ENCODE results near the gene CNTN4.

CNTN4 gene

DNA sequence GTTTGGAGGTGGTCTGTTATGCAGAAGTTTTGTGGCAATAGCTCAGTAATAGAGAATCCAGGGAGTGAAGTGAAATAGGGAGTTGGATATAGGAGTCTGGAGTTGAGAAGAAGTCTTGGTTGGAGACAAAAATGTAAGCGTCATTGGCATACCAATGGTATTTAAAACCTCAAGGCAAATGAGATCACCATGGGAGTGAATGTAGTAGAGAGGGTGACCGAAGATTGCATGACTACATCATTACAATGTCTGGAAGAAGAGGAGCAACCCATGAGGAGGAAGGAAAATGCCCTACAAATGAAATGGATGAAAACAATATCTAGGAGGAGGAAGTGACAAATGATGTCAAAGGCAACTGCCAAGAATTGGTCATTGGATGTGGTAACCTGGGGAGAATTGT is 54.4 kb downstream of the CNTN4 start:
- DNase-seq (ENCODE audit: low spot score), result no peak

GRCh38 chr3:2153547-2153946 is 54.9 kb downstream of the CNTN4 start:
- DNase-seq (ENCODE audit: low spot score), result no peak

DNA sequence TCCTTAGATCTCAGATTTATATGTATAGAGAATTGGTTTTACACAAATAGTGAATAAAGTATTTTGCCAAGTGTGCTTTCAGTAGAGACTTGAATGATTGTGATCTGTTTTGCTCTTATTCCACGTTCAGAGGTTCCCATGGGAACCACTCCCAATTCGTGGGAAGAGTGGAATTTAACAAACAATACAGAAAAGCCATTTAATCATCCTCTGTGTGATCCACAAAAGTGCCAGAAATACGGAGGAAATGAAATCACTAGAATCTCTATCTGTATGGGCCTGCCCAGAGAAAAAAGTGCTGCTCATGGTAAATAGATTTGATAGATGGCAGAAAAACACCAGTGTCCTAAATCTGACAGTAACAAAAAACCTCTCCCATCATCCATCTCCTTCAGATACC is 56.0 kb downstream of the CNTN4 start:
- no peak for DNase-seq (ENCODE audit: low spot score)

GRCh38 chr3:2156244-2156847 is 57.7 kb downstream of the CNTN4 start:
- DNase-seq (ENCODE audit: low spot score), result peak; percentile 5

GRCh38 chr3:2158828-2159227 is 60.2 kb downstream of the CNTN4 start:
- DNase-seq (ENCODE audit: low spot score), result no peak

- no peak for DNase-seq (ENCODE audit: low spot score)
These were observed 67.9 kb downstream of the CNTN4 start for GRCh38 chr3:2166552-2166951.

GRCh38 chr3:2172561-2173171 is 74.0 kb downstream of the CNTN4 start:
- no peak for DNase-seq (ENCODE audit: low spot score)

DNA sequence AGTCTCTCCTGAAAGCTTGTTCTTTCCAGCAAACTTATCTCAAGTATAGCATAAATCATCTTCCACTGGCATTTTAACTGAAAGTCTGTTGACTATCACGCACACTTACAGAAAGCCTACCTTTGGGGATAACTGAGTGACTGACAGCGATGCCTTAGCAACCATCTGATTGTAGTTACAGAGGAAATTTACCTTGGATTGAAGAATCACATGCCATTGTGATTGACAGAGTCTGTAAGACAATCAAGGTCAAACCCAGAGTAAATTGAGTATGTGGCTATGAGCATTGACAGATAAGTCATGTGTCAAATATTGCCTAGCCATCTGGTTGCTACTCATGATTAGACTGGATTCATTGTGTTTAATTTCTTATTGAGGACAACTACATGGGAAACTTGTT is 82.0 kb downstream of the CNTN4 start:
- no peak for DNase-seq (ENCODE audit: low spot score)

DNA sequence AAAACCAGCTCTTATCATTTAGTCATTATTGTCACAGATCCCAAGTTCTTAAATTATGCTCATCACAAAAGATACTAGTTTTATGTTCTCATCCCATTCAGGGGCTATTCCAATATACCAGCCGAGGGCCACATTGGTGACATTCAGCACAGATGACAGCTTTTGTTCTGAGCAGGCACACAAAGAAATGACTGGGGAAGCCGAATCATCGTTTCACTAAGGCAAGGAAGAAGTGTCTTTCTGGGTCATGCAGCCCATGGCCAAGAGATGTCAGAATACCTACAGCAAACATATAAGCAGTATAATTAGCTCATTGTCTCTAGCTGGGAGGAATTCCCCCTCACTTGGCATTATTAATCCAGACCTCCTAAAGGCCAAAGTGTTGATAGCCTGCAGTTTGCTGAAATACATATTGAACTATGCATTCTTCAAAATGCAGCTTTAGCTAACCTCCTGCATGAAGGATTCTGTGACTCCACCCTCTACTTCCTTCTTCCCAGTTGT is 100.2 kb downstream of the CNTN4 start:
- DNase-seq (ENCODE audit: low spot score), result no peak

GRCh38 chr3:2204054-2204453 is 105.4 kb downstream of the CNTN4 start:
- DNase-seq (ENCODE audit: low spot score), result no peak

GRCh38 chr3:2205692-2206091 is 107.0 kb downstream of the CNTN4 start:
- no peak for DNase-seq (ENCODE audit: low spot score)

- no peak for DNase-seq (ENCODE audit: low spot score)
These were observed 107.9 kb downstream of the CNTN4 start for GRCh38 chr3:2206536-2206935.

DNA sequence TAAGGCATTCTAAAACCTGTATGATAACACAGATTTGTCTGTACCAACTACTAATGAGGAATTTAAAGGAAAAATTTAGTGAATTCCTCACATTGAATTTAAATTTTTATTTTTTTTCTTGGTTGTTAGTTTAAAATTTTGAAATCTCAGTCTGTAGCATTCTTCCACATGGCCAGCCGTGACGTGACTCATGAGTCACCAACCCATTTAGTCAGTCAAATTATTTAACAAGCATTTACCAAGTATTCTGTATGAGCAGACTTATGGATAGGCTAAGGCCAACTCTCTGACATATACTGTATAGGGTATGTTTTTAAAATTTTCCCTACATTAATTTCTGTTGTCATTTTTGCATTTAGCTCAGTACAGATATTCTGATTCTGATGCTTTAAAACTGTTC is 112.9 kb downstream of the CNTN4 start:
- no peak for DNase-seq (ENCODE audit: low spot score)

GRCh38 chr3:2212206-2212605 is 113.5 kb downstream of the CNTN4 start:
- no peak for DNase-seq (ENCODE audit: low spot score)

DNA sequence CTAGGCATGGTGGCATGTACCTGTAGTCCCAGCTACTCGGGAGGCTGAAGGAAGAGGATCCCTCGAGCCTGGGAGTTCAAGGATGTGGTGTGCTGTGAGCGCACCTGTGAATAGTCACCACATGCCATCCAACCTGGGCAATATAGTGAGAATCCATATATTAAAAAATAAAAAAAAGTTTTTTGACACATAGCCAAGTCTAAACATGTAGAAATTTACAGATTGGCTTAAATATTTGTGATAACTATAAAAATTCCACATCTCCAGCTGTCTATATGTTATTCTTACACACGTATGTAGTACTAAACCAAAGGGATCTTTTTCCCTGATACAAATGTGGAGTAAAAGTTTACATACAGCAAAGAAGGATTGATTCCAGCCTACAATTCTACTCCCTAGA is 119.7 kb downstream of the CNTN4 start:
- DNase-seq (ENCODE audit: low spot score), result no peak

DNA sequence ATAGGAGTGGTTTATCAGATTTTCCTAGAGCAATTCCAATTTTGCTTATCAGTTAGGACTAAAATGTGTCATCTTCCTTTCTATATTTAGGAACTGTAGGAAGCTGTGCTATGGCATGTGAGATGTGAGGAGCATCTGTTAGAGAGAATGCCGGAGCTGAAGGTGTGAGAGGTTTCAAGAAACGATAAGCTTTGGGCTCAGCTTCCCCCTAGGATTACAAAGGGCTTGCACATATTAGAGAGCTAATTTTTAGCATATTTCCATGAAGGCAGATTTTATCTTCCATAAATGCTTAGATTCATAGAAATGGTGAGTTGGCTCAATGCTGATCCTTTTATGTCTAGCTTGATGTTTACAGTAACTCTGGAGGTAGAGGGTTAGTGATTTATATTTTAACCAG is 120.2 kb downstream of the CNTN4 start:
- no peak for DNase-seq (ENCODE audit: low spot score)

GRCh38 chr3:2236203-2236602 is 137.5 kb downstream of the CNTN4 start:
- no peak for DNase-seq (ENCODE audit: low spot score)

DNA sequence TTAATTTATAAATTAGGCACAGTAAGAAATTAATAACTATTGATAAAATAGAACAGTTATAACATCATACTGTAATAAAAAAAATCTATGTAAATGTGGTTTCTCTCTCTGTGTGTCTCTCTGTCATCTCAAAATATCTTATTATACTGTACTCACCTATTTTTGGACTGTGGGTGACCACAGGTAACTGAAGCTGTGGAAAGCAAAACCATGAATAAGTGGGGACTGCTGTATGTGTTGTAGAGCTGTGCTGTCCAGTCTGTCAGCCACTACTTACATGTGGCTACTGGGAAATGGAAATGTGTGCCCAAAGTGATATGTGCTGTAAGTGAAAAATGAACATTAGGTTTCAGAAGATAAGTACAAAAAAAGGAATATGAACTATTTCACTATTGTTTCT is 145.5 kb downstream of the CNTN4 start:
- DNase-seq (ENCODE audit: low spot score), result no peak

DNA sequence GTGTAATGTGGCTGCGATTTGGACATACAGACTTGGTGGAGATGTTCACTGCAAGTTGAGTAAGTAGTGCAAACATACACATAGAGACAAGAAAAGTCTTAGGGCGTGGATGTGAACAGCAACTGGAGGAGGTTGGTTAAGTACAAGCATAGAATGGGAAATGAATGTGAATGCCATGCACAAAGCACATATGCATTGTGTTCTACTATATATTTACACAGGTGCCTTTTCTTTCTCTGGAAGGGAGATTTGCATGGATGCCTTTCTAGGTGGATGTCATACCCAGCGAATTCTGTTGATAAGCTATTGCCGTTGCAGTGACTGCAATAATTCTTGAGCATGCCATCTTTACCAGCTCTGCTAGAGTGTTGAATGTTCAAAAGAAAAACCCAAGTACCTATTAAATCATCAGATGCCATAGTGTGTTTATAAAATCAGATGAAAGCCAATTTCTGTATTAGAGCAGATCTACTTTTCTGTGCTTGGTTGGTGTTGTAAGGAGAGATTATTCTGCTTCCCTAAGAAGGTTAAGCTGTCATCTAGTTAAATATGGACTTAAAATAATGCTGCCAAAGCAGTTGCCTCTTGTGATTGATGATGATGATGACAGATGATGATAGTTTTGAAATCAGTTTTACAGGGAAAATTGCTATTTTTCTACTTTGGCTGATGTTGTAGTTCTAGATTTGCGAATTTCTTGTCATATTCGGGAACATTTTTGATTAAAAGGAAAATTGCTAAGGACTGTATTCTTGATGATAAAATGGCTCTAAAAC is 148.4 kb downstream of the CNTN4 start:
- no peak for DNase-seq (ENCODE audit: low spot score)

GRCh38 chr3:2247831-2248230 is 149.2 kb downstream of the CNTN4 start:
- no peak for DNase-seq (ENCODE audit: low spot score)

DNA sequence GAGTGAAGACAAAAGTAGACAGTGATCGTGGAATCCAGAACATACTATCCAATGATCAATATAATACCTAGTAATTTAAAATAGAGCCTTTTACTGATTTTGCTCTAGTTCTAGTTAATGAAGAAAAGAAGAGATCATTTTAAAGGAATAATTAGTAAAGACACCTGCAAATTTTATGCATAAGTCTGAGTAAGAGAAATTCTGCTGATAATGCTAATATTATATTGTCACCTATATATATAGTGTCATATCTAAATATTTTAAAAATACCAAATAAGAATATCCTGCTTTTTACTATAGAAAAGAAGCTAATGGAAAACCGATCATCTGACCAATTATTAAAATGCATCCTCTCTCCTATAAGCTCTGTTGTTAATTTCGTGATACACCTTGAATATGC is 152.1 kb downstream of the CNTN4 start:
- DNase-seq (ENCODE audit: low spot score), result no peak

DNA sequence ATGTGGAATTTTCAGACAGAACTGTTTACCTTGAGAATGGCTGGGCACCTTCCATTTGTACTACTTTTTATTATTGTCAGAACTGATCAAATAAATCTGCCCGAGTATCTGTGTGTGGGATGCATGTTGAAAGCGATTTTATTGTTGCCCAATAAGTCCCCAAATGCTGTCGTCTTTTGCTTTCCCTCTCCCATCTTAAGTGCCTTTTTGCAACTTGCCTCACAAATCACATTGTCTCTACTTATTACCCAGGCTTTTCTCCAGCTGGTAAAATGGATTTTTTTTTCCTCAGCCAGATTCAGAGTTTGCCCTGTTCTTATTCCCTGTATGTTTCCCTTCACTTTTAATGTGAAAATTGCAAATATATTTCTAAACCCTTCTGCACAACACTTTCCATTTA is 163.1 kb downstream of the CNTN4 start:
- DNase-seq (ENCODE audit: low spot score), result no peak

DNA sequence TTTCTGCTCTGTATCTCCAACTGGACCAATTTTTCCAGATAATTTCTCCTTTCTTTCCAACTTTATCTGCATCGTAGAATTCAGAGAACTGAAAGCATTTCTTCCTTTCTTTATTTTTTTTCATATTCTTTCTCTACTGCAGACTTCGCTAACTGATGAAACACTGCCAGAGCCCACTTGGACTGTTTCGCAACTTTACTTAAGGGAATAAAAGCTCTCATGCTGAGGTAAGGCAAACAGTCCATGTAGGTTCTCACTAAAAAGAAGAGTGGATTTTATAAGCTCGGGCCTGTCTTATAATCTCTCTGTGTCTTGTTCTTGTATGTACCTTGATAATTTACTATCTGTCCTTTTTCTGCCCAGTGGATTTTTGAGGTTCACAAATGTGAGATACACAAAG is 163.5 kb downstream of the CNTN4 start:
- DNase-seq (ENCODE audit: low spot score), result no peak
